OCI-LY1 (cell line): ENCODE measurements around the gene ITFG1.

ENCODE experiments used
- CTCF ChIP-seq: fragments of 200-600 bp; sonication (generic), shearing (Covaris generic); IDR thresholded peaks from 2 replicates; pipeline ENCODE4 v1.5.1; 2017; ENCODE audit warnings: mild to moderate bottlenecking, antibody characterized with exemption, low read length, moderate library complexity, mixed read lengths
- EZH2 ChIP-seq: fragments of 200-600 bp; sonication (generic), shearing (Covaris generic); IDR thresholded peaks from 2 replicates; pipeline ENCODE4 v1.8.0; 2017; ENCODE audit warnings: borderline replicate concordance, mixed run types, mild to moderate bottlenecking, antibody characterized with exemption, low read length, moderate library complexity, mixed read lengths

GRCh38 chr16:47359478-47359877 lies 101.4 kb downstream of the ITFG1 start:
- TF ChIP-seq CTCF (no peak), EZH2 (no peak)
